IMR-90 (cell line): ENCODE results near the gene PBX4. TPM values are rescaled to one million over a fixed set of nuclear protein-coding genes. Genes with fewer than 3 reads are reported as not detected.

Experiments
- ATAC-seq: fragments of 200-7000 bp; cut with Tn5 transposase; 2 replicates; pipeline ENCODE4 v1.9.1; 2020; ENCODE audit warnings: low read depth, mild to moderate bottlenecking, moderate library complexity
- BruUV-seq: library from RNA; stranded (reverse); fragments of 400-500 nt; replicated peaks from 2 replicates; lab custom pipeline; 2021; lab: Mats Ljungman, UMichigan
- CTCF ChIA-PET: fragments of 300-600 bp; formaldehyde crosslinking; extraction: SDS; loops from one replicate; lab custom pipeline; 2021; ENCODE audit warnings: antibody characterized with exemption; lab: Yijun Ruan, JAX
- POLR2A ChIA-PET: fragments of 300-600 bp; sonication (Branson Sonifier 250); formaldehyde crosslinking; loops from one replicate; lab custom pipeline; 2022; ENCODE audit warnings: antibody characterized with exemption; ENCODE audit not compliant: unreplicated experiment; lab: Charles Lee
- DNase-seq: peaks from one replicate; pipeline ENCODE4 v3.0.0; 2013
- H2AFZ ChIP-seq: replicated peaks from 2 replicates; pipeline ENCODE3; 2013; ENCODE audit warnings: low read length, mild to moderate bottlenecking; ENCODE audit not compliant: poor library complexity
- H2AK5ac ChIP-seq: 2 replicates; pipeline ENCODE4 v1.6.1; 2013; ENCODE audit warnings: low read depth, low read length, inconsistent platforms
- H2AK9ac ChIP-seq: replicated peaks from 2 replicates; pipeline ENCODE3; 2013; ENCODE audit warnings: mild to moderate bottlenecking, low read depth, low read length, moderate library complexity; ENCODE audit not compliant: poor library complexity
- H2BK120ac ChIP-seq: 2 replicates; pipeline ENCODE4 v1.6.1; 2013; ENCODE audit warnings: low read depth, low read length, inconsistent platforms
- H2BK15ac ChIP-seq: 3 replicates; pipeline ENCODE4 v1.6.1; 2013; ENCODE audit warnings: low read depth, low read length, inconsistent platforms
- H2BK20ac ChIP-seq: 2 replicates; pipeline ENCODE4 v1.6.1; 2013; ENCODE audit warnings: low read depth, mild to moderate bottlenecking, inconsistent platforms, low read length, moderate library complexity
- H2BK5ac ChIP-seq: 2 replicates; pipeline ENCODE4 v1.6.1; 2013; ENCODE audit warnings: mild to moderate bottlenecking, low read depth, low read length, inconsistent platforms; ENCODE audit not compliant: poor library complexity, severe bottlenecking
- H3K14ac ChIP-seq: replicated peaks from 2 replicates; pipeline ENCODE4 v1.6.1; 2013; ENCODE audit warnings: low read depth, low read length, inconsistent platforms
- H3K18ac ChIP-seq: 2 replicates; pipeline ENCODE4 v1.6.1; 2013; ENCODE audit warnings: low read depth, low read length, control low read depth
- H3K23ac ChIP-seq: 2 replicates; pipeline ENCODE4 v1.6.1; 2013; ENCODE audit warnings: low read depth, low read length, inconsistent platforms
- H3K27ac ChIP-seq: 2 replicates; pipeline ENCODE4 v1.5.1; 2013; ENCODE audit warnings: mild to moderate bottlenecking, control low read depth, low read length; ENCODE audit not compliant: insufficient read depth
- H3K27me3 ChIP-seq: 2 replicates; pipeline ENCODE4 v1.6.1; 2013; ENCODE audit warnings: low read length; ENCODE audit not compliant: control insufficient read depth, insufficient read depth
- H3K36me3 ChIP-seq: 2 replicates; pipeline ENCODE4 v1.6.1; 2013; ENCODE audit warnings: low read length, mixed read lengths; ENCODE audit not compliant: control insufficient read depth, insufficient read depth
- H3K4ac ChIP-seq: 2 replicates; pipeline ENCODE4 v1.6.1; 2013; ENCODE audit warnings: low read depth, low read length, inconsistent platforms
- H3K4me1 ChIP-seq: 2 replicates; pipeline ENCODE4 v1.6.1; 2013; ENCODE audit warnings: low read length, mixed read lengths; ENCODE audit not compliant: control insufficient read depth, insufficient read depth
- H3K4me2 ChIP-seq: 2 replicates; pipeline ENCODE4 v1.6.1; 2013; ENCODE audit warnings: low read depth, mild to moderate bottlenecking, control low read depth, low read length, moderate library complexity
- H3K4me3 ChIP-seq: 2 replicates; pipeline ENCODE4 v1.5.1; 2013; ENCODE audit warnings: low read depth, mild to moderate bottlenecking, control low read depth, low read length, moderate library complexity; ENCODE audit not compliant: insufficient read depth
- H3K56ac ChIP-seq: 2 replicates; pipeline ENCODE4 v1.6.1; 2013; ENCODE audit warnings: low read length, inconsistent platforms; ENCODE audit not compliant: insufficient read depth; ENCODE audit errors: extremely low read depth
- H3K79me1 ChIP-seq, 2 experiments: 2 replicates each; pipeline ENCODE4 v1.6.1; 2013; ENCODE audit warnings: low read length in 2 of 2, inconsistent platforms in 1 of 2, low read depth in 1 of 2
- H3K9ac ChIP-seq: 2 replicates; pipeline ENCODE4 v1.6.1; 2013; ENCODE audit warnings: low read depth, low read length, control low read depth
- H3K9me1 ChIP-seq: 2 replicates; pipeline ENCODE4 v1.6.1; 2013; ENCODE audit warnings: low read length, inconsistent platforms; ENCODE audit not compliant: insufficient read depth
- H3K9me3 ChIP-seq: 2 replicates; pipeline ENCODE4 v1.6.1; 2013; ENCODE audit warnings: low read length; ENCODE audit not compliant: control insufficient read depth, insufficient read depth
- H4K20me1 ChIP-seq: 2 replicates; pipeline ENCODE4 v1.6.1; 2013; ENCODE audit warnings: low read length, inconsistent platforms; ENCODE audit not compliant: insufficient read depth
- H4K5ac ChIP-seq: 2 replicates; pipeline ENCODE4 v1.6.1; 2013; ENCODE audit warnings: mild to moderate bottlenecking, low read depth, low read length, control low read depth
- H4K8ac ChIP-seq, 2 experiments: 2 replicates each; pipeline ENCODE4 v1.6.1; 2013; ENCODE audit warnings: low read depth in 2 of 2, low read length in 2 of 2, control low read depth in 1 of 2, inconsistent platforms in 1 of 2
- H4K91ac ChIP-seq: 2 replicates; pipeline ENCODE4 v1.6.1; 2013; ENCODE audit warnings: low read depth, low read length, inconsistent platforms; ENCODE audit not compliant: insufficient read depth
- BHLHE40 ChIP-seq: fragments of 150-350 bp; IDR thresholded peaks from 2 replicates; pipeline ENCODE4 v1.6.1; 2016; ENCODE audit warnings: mild to moderate bottlenecking, low read depth, low read length
- CEBPB ChIP-seq: IDR thresholded peaks from 2 replicates; pipeline ENCODE4 v1.6.1; 2012; ENCODE audit warnings: low read depth, low read length, improper control_type of control experiment
- CHD1 ChIP-seq: IDR thresholded peaks from 2 replicates; pipeline ENCODE4 v1.6.1; 2012; ENCODE audit warnings: low read depth, low read length, improper control_type of control experiment
- ELK1 ChIP-seq: fragments of 150-350 bp; IDR thresholded peaks from 2 replicates; pipeline ENCODE4 v1.6.1; 2016; ENCODE audit warnings: low read depth, mild to moderate bottlenecking, low read length, moderate library complexity, borderline replicate concordance
- FOS ChIP-seq: fragments of 150-350 bp; IDR thresholded peaks from 2 replicates; pipeline ENCODE4 v1.6.1; 2016; ENCODE audit warnings: low read depth, low read length
- MAFK ChIP-seq: IDR thresholded peaks from 2 replicates; pipeline ENCODE4 v1.6.1; 2012; ENCODE audit warnings: low read depth, low read length, improper control_type of control experiment
- MXI1 ChIP-seq: IDR thresholded peaks from 2 replicates; pipeline ENCODE4 v1.6.1; 2012; ENCODE audit warnings: low read depth, mild to moderate bottlenecking, low read length, moderate library complexity, borderline replicate concordance
- NFE2L2 ChIP-seq: fragments of 150-350 bp; IDR thresholded peaks from 2 replicates; pipeline ENCODE4 v1.6.1; 2016; ENCODE audit warnings: low read depth, mild to moderate bottlenecking, low read length
- POLR2A ChIP-seq: IDR thresholded peaks from 2 replicates; pipeline ENCODE4 v1.6.1; 2012; ENCODE audit warnings: mild to moderate bottlenecking, low read depth, low read length
- RAD21 ChIP-seq: IDR thresholded peaks from 2 replicates; pipeline ENCODE4 v1.6.1; 2012; ENCODE audit warnings: low read length, improper control_type of control experiment
- RCOR1 ChIP-seq: IDR thresholded peaks from 2 replicates; pipeline ENCODE4 v1.6.1; 2012; ENCODE audit warnings: mild to moderate bottlenecking, low read length, improper control_type of control experiment; ENCODE audit not compliant: insufficient replicate concordance
- RFX5 ChIP-seq: IDR thresholded peaks from 2 replicates; pipeline ENCODE4 v1.8.0; 2012; ENCODE audit warnings: low read depth, mild to moderate bottlenecking, low read length, moderate library complexity
- SMC3 ChIP-seq: fragments of 150-350 bp; IDR thresholded peaks from 2 replicates; pipeline ENCODE4 v1.6.1; 2016; ENCODE audit warnings: low read depth, mild to moderate bottlenecking, antibody characterized with exemption, low read length, moderate library complexity
- WGBS, 2 experiments: methylation state at CpG; one replicate each; pipeline versions ENCODE4 v1.1.5 to v1.1.7; 2013; ENCODE audit warnings: missing lambda C conversion rate in 2 of 2; ENCODE audit not compliant: insufficient read length in 1 of 2; ENCODE audit errors: extremely low coverage in 2 of 2; 5-methylcytosine and 5-hydroxymethylcytosine counted together
- dilution Hi-C: fragments of 300-500 bp; cut with HindIII; formaldehyde crosslinking; loops from one replicate; pipeline ENCODE4 v1.14.3; 2018; ENCODE audit warnings: low sequenced_read_pairs; ENCODE audit not compliant: unreplicated experiment
- in situ Hi-C: fragments of 300-500 bp; cut with MboI; formaldehyde crosslinking; loops from 3 replicates; pipeline ENCODE4 v1.14.3; 2019; ENCODE audit warnings: low sequenced_read_pairs, inconsistent platforms, mixed read lengths
- intact Hi-C: fragments of 100-400 bp; cut with micrococcal nuclease; formaldehyde crosslinking; loops from 2 replicates; pipeline ENCODE4 v1.10.0; 2022
- polyA plus RNA-seq, 3 experiments: library from polyadenylated mRNA; depleted of rRNA; stranded (reverse); fragments of >200 nt; gene quantifications; 2 replicates each; pipeline ENCODE4 v1.2.3, GENCODE V29; 2012; ENCODE audit warnings: low replicate concordance in 1 of 3
- total RNA-seq: library from RNA; depleted of rRNA; stranded (reverse); fragments of >200 nt; gene quantifications from 2 replicates; pipeline ENCODE4 v1.2.3, GENCODE V29; 2012
- TF ChIP-seq, protein P1 (sequence below): conservative IDR thresholded peaks from 2 replicates; pipeline ENCODE4 v1.5.1; 2012; ENCODE audit warnings: mild to moderate bottlenecking, low read depth, low read length, improper control_type of control experiment

The PBX4 gene
- total and polyA plus RNA-seq, 2 of the 4 experiments (the other 2 are of a cell fraction) = 0.90 to 2.9 TPM

DNA sequence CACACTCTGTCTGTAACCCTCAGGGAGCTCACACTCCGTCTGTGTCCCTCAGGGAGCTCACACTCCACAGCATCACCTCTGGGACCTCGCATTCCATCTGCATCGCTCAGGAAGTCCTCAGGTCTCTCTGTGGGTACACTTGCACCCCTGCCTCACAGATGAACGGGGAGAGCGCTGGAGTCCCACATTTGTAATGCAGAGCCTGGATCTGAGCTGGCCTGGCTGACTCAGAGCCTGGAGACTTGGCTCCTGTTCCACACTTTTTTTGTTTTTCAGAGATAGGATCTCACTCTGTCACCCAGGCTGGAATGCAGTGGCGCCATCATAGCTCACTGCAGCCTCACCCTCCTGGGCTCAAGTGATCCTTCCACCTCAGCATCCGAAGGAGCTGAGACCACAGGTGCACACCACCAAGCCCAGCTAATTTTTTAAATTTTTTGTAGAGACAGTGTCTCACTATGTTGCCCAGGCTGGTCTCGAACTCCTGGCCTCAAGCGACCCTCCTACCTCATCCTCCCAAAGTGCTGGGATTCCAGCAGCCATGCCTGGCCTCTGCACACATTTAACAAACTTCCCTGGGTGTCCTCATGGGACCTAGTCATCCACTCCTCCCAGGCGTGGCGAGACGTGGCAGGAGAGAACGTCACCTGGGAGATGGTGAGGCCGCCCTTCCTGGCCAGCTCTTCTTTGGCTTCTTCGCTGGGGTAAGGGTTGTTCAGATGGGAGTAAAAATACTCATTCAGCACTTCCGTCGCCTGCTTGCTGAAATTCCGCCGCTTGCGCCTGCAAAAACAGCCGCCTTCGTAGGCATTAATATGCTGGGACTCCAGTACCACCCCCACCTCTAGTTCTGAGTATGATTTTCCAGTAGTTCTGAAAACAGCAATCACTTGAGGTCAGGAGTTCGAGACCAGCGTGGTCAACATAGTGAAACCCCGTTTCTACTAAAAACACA lies 49.4 kb downstream of the PBX4 start:
- Histone ChIP-seq H3K9ac (no peak overlapping the region), H4K8ac (no peak overlapping the region), H3K23ac (no peak overlapping the region), H3K9me1 (no peaks in the 10 kb centered on the region), H2BK15ac (no peak overlapping the region), H2BK120ac (0 out of 2 replicates have a peak overlapping the region, but pooled peaks have one; percentile 16), H3K18ac (no peak overlapping the region), H3K36me3 (peaks cover 2% of the 10 kb centered on the region; the same call in 1 of the 2 replicates), H3K4me2 (no peak overlapping the region), H4K20me1 (no peaks in the 10 kb centered on the region; the same call in 1 of the 2 replicates), H3K9me3 (no peaks in the 10 kb centered on the region), H2BK20ac (no peak overlapping the region), H3K4ac (no peak overlapping the region), H4K5ac (no peak overlapping the region), H2AK9ac (no peak overlapping the region), H3K56ac (no peak overlapping the region), H3K4me3 (no peak overlapping the region), H3K27me3 (no peaks in the 10 kb centered on the region), H2AFZ (peak overlapping the region; percentile 56), H2BK5ac (no peak overlapping the region), H3K27ac (no peak overlapping the region), H3K14ac (no peak overlapping the region), H2AK5ac (no peak overlapping the region; the same call in 1 of the 2 replicates), H4K91ac (no peak overlapping the region), H3K79me1 (no peaks in the 10 kb centered on the region), H3K4me1 (peaks cover 5% of the 10 kb centered on the region)
- ATAC-seq (peak; percentile 67), DNase-seq (peak; percentile 67)
- dilution Hi-C loops = no loop called here
- 75% methylated on average over 5 of the region's 25 CpGs; no CpG with 5 or more reads in 1 of the 2 experiments for WGBS, 2 experiments
- intact Hi-C loops = loop anchor here (5.0 kb wide), 1 partner anchor 48 kb away; the partner anchor contains the start of gene PBX4
- in situ Hi-C loops = no loop called here
- ChIA-PET POLR2A (no interaction called here), CTCF (interaction anchor here (1.1 kb wide), 1 partner anchor 16 kb away, joined by 4 read pairs; no protein-coding TSS in a partner anchor)
- no TSS peak for BruUV-seq
- TF ChIP-seq CHD1 (no peak), FOS (no peak), MAFK (no peak), POLR2A (no peak), RAD21 (no peak), NFE2L2 (no peak), BHLHE40 (no peak), ELK1 (no peak), SMC3 (no peak), RCOR1 (no peak), CEBPB (no peak), MXI1 (no peak), RFX5 (no peak)
- TF ChIP-seq, protein P1, sequence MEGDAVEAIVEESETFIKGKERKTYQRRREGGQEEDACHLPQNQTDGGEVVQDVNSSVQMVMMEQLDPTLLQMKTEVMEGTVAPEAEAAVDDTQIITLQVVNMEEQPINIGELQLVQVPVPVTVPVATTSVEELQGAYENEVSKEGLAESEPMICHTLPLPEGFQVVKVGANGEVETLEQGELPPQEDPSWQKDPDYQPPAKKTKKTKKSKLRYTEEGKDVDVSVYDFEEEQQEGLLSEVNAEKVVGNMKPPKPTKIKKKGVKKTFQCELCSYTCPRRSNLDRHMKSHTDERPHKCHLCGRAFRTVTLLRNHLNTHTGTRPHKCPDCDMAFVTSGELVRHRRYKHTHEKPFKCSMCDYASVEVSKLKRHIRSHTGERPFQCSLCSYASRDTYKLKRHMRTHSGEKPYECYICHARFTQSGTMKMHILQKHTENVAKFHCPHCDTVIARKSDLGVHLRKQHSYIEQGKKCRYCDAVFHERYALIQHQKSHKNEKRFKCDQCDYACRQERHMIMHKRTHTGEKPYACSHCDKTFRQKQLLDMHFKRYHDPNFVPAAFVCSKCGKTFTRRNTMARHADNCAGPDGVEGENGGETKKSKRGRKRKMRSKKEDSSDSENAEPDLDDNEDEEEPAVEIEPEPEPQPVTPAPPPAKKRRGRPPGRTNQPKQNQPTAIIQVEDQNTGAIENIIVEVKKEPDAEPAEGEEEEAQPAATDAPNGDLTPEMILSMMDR = no peak
